Astrocyte (in vitro differentiated cells and primary cell): ENCODE results near the gene UCN3.

Experiments used
- CTCF ChIP-seq: IDR thresholded peaks from 2 replicates; pipeline ENCODE4 v1.5.1; 2011; ENCODE audit warnings: low read depth, mild to moderate bottlenecking, inconsistent platforms, low read length, moderate library complexity; ENCODE audit not compliant: insufficient read depth
- EZH2 ChIP-seq: IDR thresholded peaks from 2 replicates; pipeline ENCODE4 v1.6.1; 2012; ENCODE audit warnings: mild to moderate bottlenecking, low read length, inconsistent platforms; ENCODE audit not compliant: insufficient read depth

- TF ChIP-seq CTCF: no peak
- no peak for TF ChIP-seq EZH2
These were observed 39.7 kb downstream of the UCN3 start, which contains the start of gene TUBAL3 for GRCh38 chr10:5404208-5405041.
